ENCODE measurements around the gene SLC25A11.

DNA sequence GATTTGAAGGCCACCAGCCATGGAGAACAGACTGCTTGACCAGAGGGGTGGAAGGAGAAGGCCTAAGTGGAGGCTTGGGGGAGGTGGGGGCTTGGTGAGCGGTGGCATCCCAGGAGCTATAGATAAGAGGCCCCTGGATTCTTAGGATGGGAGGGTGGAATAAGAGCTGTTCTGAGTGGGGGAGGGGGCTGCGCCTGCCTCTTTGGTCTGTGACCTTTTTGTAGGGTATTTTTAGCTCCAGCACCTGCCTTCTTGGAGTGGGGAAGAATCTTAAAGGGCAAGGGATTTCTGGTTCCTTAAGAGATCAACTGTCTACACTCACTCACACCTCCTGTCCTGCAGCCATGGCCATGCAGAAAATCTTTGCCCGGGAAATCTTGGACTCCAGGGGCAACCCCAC, 11.6 kb upstream of the SLC25A11 start:
- no peak for TF ChIP-seq POLR2AphosphoS5 (IDR thresholded peaks at IDR 0.05; ENCODE audit: low read depth, low read length)
- no peak for TF ChIP-seq POLR2A (IDR thresholded peaks at IDR 0.05; ENCODE audit: low read depth, low read length)

Measured in GM12892 (cell line).